GM19238 (cell line): Measurements from ENCODE around the gene SHLD1.

Experiments used
- DNase-seq: peaks from one replicate; pipeline ENCODE4 v3.0.0; 2011; ENCODE audit warnings: low spot score; ENCODE audit not compliant: insufficient read length

The SHLD1 gene

DNA sequence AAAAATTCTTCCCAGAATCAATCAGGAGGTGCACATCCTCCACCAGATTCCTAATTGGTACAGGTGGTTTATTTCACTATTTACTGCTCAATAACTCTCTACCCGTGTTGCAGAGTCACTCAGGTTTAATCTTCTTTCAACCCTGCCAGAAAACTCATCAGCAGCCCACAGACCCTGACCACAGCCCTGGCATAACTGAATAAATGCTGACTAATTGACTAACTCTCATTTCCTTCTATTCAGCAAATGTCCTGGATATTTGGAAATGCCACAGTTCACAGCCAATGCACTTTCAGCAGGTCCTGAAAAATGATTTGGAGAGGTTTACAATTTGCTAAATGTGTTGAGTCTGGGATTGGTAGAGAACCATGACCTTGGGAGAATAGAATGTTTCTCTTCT lies 137.8 kb downstream of the SHLD1 start:
- no peak for DNase-seq

DNA sequence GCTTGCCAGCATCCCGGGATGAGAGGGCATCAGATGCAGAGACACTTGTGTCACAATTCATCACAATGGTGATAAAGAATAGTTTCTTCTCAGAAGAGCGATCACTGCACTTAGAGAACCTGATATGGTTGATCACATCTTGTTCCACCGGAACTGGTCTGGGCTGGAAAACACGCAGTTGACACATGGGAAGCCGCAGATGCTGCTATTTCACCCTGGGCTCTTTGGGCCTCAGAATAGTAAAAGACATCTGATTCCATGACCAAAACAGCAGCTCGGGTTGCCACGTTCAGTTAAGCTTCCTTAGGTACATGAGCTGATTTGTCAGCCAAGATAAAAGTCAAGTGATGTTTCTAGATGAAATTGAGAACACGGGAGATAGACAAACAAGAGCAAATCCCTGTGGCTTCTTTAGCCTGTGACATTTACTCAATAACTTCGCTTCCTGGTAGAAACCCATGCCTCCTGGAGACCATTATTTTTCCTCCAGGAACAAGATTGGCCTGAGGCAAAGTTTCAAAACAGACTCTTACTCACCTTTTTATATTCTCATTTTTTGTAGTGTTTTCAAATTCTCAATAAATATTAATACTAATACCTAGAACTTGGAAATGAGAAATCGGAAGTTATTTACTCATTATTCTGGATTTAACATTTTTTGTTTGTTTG lies 140.7 kb downstream of the SHLD1 start:
- no peak for DNase-seq

DNA sequence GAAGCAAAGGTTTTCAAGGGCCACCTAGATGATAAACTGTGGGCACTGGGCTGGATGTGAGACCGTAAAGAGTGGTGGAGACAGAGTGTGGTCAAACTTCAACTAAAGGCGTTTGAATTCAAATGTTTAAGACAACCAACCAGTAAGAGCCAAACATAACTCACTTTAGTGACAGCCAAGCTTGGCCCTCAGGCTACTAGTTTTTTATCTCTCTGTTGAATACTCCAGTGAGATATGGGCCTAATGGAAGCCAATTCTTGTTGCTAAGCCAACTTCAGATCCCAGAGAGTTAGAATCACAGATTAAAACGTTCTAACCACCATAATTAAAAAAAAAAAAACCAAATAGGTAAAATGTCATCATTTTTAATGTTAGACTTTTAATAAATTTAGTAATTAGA lies 142.9 kb downstream of the SHLD1 start:
- DNase-seq = no peak

DNA sequence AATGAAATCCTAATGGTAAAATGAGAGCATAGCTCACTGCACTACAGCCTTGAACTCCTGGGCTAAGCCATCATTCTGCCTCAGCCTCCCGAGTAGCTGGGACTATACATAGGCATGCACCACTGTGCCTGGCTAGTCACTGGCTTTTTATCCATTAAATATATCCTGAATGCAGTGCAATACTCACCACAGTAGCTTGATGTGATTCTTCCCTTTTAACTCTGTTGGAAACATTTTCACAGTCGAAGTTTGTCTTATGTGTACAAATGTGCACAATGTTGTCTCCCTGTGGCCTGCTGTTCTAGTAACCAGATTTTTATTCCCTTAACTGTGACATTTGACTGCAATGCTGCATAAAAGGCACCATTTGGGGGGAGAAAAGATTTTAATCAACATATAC lies 143.4 kb downstream of the SHLD1 start:
- DNase-seq = no peak

DNA sequence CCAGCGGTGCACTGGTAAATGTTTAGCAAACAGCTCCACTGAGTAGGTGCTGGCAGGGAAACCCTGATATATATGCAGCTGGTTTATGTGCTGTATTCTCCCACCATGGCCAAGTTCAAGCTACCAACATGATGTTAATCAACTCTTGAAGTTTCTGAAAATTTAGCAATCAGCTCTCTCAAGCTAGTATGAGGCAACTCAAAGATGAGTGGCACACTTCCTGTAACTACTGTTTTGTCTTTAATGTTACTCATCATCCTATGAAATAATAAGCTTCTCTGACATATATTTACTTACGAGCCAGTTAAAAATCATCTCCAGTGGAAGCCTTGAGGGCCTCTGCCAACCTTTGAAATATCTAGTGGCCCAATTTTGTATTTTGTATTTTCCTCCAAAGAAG lies 145.4 kb downstream of the SHLD1 start:
- DNase-seq = no peak

DNA sequence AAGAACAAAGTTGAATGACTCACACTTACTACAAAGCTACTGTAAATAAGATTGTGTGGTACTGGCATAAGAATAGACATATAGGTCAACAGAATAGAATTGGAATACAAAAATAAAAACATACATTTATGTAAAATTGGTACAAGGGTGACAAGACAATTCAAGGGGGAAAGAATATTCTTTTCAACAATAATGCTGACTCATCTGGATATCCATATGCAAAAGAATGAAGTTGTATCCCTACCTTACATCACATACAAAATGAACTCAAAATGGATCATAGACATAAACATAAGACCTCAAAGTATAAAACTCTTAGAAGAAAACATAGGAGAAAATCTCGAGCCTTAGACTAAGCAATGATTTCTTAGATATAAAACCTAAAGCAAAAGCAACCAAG lies 149.2 kb downstream of the SHLD1 start:
- no peak for DNase-seq

DNA sequence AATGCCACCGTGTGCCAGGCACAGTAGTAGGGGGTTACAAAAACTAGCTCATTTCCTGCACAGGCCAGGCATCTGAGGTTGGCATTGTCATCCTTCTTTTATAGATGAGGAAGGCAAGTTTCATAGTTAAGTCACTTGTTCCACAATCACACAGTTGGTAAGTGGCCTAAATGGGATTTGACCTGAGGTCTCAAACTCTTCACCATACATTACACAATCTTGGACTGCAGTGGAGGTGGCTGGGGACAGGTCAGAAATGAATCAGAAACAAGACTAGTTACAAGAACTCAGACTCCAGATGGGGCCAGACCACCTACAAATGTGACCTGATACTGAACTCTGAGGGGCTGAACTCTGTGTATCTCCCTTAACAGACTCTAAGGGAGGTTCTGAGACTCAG lies 150.7 kb downstream of the SHLD1 start:
- no peak for DNase-seq

DNA sequence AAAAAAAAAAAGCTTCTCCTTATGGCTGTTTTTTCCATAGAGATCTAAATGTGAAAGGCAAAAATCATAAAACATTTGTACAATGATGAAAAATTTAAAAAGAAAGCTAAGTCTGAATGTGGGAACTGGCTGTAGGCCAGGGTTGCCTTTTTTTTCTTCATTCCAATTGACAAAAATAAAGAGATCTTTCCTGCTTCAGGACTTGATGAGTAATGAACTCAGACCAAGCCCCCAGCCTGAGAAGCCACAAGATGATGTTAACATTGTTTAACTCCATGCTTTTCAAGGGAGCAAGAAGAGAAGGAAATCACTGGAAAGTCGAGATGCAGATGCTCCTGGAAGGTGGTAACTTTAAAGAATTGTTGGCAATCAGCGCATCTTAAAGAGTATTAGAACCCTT lies 158.8 kb downstream of the SHLD1 start:
- DNase-seq = no peak

DNA sequence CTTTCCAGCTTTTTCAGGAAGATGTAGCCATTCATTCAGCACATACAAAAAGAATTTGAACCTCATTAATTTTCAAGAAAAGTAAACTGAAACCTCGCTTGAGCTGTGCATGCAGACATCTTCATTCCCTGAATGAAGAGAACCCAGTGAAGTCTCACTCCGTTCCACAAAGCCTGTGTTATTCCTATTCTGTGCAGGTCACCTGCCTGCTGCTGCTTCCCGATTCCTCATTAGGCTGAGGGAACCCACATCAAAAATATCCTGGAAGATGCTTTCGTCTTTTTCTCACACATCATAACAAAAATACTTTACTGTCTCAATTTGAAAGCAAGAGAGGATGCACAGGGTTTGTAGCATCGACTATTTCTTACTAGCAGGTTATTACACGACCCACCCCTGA lies 160.0 kb downstream of the SHLD1 start:
- no peak for DNase-seq

DNA sequence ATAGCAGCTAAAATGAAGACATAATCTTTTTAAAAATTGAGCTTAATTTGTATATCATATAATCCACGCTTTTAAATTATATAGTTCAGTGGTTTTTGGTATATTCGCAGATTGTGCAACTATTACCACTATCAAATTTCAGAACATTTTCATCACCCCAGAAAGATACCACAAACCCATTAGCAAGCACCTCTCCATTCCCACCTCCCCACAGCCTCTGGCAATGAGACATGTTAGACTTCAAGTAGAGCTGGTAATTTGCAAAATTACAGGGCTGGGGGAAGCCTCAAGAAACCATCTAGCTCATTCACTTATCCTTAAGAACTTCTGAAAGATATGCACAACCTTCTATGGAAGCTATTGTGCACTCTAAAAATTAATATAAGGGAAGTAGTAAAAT lies 163.0 kb downstream of the SHLD1 start:
- DNase-seq = no peak
